Stimulated activated CD4-positive, alpha-beta T cell treated with anti-CD3 and anti-CD28 coated beads, Interleukin-15, amount 100 ng/mL, for 48 hours (primary cell): ENCODE data around the gene PDZD4.

Source experiments
- DNase-seq, 2 donors: peaks; one replicate each; pipeline ENCODE4 v3.0.0-alpha.2; 2020; ENCODE audit warnings: low read depth in 2 of 2

Gene PDZD4

DNA sequence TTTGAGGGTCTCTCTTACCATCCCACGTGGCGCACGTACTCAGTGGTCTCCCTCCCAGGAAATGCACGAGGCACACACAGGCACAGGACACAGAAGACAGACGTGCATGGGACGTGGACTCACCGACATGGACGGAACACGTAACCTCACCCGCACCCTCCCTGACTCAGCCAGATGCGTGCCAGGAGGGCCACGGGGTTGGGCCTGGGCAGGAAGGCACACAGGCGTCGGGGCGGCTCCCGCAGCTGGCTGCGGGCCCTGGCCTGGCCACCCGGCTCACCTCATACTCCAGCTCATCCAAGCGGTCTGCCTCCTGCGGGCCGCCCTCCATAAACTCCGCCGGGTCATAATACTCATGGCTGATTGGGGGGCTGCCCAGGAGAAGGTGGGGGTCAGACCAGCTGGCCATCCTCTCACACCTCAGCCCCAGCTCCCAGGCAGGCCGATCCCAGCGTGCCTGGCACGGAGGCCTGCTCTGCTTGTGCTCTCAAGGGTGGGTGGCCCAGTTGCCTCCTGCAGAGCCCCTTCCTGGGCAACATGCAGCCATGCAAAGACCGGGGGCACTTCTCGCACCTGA is 23.3 kb downstream of the PDZD4 start:
- DNase-seq: no peak

GRCh38 chrX:153805436-153805835 is 24.9 kb downstream of the PDZD4 start:
- no peak for DNase-seq

DNA sequence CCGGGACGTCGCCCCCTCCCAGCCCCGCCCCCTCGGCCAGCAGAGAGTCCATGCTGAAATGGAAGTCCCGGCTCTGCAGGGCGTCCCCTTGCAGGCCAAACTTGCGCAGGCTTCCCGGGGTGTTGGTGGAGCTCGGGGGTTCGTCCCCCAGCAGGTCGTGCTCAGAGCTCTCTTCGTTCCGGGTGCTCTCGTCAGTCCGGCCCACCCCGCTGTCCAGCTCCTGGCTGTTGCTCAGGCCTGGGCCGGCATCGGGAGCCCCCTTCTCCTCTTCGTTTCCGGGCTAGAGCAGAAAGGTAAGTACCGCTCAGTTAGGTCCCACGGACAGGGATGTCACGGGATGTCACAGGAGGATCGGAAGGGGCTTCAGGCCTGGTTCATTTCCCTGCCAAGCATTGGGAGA is 25.7 kb downstream of the PDZD4 start:
- DNase-seq: no peak

- DNase-seq: no peak
Measured at GRCh38 chrX:153804100-153804595, 26.2 kb downstream of the PDZD4 start.

DNA sequence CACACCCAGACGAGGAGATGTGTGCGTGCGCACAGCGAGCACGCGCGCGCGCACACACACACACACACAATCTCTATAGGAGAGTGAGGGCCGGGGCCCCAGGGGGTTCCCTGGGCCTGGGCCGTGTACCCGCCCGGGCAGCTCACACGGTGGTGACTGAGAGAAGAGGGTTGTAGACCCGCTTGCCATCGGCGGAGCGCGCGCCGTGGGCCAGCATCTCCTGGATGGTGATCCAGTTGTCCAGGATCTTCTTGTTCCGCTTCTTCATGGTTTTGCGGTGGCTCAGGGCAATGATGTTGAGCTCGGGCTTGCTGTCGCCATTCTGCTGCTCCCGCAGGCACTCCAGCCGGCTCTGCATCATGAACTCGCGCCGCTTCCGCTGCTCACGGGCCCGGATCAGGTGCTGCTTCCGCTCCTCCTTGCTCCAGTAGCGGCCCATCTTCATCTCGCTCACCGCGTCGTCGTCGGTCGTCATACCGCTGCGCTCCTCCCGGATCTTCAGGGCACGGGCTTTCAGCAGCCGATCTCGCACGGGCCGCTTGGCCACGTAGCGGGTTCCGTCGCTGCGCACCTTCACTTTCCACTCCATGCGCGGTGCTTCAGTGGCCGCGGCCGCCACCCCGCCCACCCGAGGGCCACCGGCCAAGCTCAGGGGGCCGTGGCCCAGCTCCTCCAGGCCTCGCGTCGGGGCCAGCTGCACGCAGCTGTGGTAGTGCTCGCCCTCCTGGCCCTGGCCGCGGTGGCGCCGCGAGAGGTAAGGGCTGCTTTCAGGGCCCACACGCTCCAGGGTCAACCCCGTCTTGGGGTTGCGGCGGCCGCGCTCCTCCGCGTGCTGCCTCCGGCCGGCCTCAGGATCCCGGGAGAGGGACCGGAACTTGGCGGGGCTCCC is 26.9 kb downstream of the PDZD4 start:
- no peak for DNase-seq

GRCh38 chrX:153802513-153803045 is 27.8 kb downstream of the PDZD4 start:
- no peak for DNase-seq

DNA sequence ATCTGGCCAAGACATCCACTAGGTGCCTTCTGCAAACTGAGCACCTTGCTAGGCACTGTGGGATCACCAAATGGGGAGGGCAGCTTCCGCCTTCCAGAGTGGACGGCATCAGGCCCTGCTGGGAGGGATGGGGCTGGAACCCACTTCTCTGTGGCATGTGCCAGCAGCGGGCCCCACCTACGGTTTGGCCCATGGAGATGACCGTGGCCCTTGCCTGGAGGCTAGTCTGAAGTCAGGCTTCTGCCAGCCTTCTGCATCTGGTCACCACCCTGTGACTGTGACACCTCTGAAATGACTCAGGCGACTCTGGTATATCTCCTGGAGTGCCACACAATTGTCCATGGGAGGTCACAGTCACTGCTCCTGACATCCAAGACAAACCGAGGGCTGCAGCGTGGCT is 28.7 kb downstream of the PDZD4 start:
- DNase-seq: no peak

- no peak for DNase-seq
Measured at GRCh38 chrX:153800746-153801145, 29.6 kb downstream of the PDZD4 start.

DNA sequence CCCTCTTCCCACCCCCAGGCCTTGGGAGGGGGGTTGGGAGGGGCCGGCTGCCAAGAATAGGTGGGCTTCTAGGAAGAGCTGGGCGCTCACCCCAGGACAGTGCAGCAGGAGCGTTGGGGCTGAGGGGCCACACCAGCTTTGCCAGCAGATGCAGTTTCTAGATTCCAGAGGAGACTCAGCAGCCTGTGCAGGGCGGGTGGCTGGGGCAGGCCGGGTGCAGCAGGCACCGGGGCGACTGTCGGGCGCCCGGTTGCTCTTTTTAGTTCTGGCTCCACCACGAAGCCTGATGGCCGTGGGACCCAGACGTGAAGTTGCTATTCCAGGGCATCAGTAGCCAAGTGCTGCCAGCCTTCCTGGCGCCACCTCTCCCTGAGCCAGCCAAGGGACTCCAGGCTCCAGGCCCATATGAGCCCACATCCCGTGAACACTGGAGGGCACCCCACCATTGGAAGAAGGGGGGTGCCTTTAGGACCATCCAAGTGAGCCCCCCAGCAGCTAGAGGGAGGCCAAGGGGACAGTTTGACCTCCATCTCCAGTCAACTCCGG is 30.1 kb downstream of the PDZD4 start:
- DNase-seq: no peak

- no peak for DNase-seq
Measured at GRCh38 chrX:153799326-153799725, 31.0 kb downstream of the PDZD4 start.

GRCh38 chrX:153797415-153798015 is 32.8 kb downstream of the PDZD4 start:
- DNase-seq: no peak

DNA sequence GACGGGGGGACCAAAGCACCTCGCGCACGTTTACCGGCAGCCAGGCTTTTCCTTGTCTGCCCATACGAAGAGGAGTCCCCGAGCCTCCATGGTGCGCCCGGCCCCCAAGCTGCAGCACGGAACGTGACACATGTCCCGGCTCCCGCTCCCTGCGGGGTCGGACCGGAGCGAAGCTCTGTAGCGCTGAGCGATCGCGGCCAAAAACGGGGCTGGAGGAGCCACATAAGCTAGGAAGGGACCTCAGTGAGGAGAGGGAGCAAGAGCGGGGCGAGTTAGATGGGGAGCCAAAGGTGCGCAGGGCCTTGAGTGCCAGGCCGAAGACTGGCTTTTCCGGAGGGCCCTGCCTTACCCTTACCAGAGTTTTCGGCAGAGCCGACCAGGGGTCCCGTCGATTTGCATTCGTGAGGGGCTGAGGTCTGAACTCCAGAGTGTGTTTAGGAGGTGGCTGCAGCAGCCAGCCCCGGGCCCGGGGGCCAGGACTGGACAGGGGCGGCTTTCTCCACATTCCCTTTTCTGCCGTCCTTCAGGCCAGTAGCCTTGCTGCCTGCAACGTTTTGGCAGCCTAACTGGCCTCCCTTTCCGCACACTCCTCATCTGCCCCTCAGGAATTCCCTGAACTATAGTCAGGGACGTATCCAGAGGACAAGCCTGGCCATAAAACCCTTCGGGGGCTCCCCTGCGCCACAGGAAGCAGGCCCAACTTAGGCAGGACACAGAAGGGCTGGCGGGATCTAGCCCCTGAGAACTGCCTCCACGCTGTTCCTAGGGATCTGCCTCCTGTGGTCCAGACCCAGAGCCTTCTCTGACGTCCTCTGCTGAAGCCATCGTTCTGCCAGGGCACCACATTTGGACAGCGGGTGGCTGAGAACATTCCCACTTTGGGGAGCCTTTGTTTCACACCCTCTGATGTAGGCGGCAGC is 35.2 kb downstream of the PDZD4 start:
- DNase-seq: no peak

DNA sequence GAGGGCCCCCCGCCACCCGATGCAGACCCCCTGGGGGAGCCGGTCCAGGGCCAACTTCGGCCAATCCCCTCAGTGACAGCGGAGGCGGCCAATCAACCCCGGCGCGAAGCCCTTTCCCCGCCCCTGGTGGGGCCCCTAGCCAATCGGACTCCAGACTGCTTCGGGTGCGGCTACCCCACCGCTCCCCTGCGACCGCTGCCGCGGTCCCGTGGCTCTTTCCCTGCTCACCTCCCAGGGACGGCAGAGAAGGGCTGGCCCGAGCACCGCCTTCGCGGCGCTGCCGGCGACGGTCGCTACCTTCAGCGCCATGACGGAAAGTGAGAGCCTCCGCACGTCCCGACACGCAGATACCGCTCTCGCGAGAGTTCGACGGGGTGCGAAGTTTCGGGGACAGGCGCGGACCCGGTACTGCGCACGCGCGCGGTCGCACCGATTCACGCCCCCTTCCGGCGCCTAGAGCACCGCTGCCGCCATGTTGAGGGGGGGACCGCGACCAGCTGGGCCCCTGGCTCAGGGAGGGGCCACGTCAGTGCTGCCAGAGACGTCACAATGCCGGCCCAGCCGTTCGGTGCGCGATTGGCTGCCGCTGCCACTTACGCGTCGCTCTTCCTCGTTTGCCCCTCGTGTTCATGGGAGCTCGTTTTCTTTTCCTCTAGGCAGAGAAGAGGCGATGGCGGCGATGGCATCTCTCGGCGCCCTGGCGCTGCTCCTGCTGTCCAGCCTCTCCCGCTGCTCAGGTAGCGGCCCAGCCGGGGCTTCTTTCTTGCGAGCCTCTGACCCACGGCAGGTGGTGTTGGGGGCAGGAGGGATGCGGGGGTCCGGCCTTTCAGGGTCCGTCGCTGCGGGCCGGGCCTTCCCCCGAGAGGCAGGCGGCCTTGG is 36.1 kb downstream of the PDZD4 start, which contains the start of the genes IDH3G and SSR4:
Gene IDH3G (minus strand): TSS at position 358 of the 879 bp plus-strand sequence. CDS start 49 bp downstream, at position 309.
Gene SSR4 (plus strand): TSS at position 651 of the 879 bp plus-strand sequence. CDS start 20 bp downstream, at position 671.
- DNase-seq: peak; percentile 82 to 86

GRCh38 chrX:153793291-153793690 is 37.1 kb downstream of the PDZD4 start:
- DNase-seq: no peak

DNA sequence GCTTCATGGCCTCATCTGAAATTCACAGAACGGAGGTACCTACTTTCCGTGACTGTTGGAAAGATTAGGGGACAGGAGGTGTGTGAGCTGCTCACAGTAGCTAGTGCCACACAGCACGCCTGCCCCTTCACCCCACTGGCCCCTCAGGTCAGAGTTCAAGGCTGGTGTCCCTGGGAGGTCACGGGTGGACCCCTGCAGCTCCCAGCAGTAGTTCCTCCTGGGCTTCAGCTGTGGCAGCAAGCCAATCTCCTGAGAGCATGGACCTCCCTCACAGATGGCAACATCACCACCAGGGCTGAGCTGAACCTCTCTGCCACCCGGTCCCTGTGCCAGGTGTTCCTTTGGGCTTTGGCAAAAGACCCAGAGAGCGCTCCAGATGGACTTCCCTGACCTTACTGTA is 38.0 kb downstream of the PDZD4 start:
- no peak for DNase-seq

- no peak for DNase-seq
Measured at GRCh38 chrX:153791104-153791852, 39.1 kb downstream of the PDZD4 start.

GRCh38 chrX:153789654-153790053 is 40.7 kb downstream of the PDZD4 start:
- DNase-seq: no peak

DNA sequence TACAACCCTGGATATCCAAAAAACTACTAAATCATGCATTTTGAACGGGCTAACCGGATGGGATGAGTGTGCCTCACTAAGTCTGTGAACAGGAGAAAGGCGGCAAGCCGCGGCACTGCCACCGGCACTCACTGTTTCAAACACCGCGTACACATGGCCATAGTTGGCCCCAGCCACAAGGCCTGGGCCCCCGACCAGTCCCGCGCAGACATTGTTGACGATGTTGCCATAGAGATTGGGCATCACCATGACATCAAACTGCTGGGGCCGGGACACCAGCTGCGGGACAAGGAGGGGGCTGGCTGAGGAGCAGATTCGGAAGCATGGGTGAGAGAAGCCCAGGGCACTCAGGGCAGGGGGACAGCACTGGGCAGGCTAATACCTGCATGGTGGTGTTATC is 43.7 kb downstream of the PDZD4 start:
- DNase-seq: no peak

GRCh38 chrX:153784325-153784967 is 45.9 kb downstream of the PDZD4 start:
- DNase-seq: no peak
